ENCODE data around the gene GNS.
"Not testable (repeated sequence)": the region's sequence is repeated elsewhere in the genome, so short reads cannot be mapped to it uniquely, and the experiment has no call there.

GNS gene

DNA sequence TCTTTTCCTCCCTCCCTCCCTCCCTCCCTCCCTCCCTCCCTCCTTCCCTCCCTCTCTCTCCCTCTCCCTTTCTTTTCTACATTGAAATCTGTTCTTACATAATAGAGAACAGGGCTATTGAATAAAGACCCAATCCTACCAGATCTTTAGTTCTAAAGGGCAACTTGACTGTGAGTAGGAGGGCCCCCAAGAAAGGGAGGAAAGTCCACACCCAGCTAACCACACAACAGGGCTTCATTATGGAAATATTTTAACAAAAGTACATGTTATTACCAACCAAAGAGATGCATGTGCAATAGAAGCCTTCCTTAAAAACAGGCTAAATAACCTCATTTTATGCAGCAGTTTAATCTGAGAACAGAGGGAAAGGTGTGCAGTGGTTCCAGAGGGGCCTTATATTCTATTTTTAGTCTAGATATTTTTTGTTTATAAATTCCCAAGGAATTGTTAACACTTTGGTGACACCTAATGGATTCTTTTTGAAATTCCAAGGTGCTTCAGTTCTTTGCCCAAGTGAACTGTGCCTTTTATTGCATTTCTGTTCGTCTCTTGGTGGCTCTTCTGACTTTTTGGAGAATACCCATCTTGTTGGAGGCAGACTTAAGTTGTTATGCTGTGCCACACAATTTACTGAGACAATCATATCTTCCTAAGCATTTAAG is 63.0 kb downstream of the GNS start:
- DNase-seq (ENCODE audit: low read depth in 2 of 2), result no peak

DNA sequence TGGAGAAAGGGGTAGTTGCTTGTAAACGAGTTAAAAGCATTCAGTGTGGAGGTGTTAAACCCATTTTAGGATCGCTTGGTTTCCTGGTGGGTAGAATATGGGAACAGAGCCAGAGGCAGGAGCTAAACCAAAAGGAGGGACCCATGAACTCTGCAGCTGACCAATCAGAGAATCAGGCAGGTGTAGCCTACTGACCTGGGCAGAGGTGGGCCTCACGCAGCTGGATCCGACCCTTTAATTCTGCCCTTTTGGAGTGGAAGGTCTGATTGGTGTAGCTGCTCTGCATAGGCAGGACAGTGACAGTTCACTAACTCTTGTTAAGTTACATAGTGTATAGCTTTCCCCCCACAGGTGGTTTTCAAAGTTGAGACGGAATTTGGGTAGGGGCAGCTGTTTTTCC is 63.7 kb downstream of the GNS start:
- no peak for DNase-seq (ENCODE audit: low read depth in 2 of 2)

DNA sequence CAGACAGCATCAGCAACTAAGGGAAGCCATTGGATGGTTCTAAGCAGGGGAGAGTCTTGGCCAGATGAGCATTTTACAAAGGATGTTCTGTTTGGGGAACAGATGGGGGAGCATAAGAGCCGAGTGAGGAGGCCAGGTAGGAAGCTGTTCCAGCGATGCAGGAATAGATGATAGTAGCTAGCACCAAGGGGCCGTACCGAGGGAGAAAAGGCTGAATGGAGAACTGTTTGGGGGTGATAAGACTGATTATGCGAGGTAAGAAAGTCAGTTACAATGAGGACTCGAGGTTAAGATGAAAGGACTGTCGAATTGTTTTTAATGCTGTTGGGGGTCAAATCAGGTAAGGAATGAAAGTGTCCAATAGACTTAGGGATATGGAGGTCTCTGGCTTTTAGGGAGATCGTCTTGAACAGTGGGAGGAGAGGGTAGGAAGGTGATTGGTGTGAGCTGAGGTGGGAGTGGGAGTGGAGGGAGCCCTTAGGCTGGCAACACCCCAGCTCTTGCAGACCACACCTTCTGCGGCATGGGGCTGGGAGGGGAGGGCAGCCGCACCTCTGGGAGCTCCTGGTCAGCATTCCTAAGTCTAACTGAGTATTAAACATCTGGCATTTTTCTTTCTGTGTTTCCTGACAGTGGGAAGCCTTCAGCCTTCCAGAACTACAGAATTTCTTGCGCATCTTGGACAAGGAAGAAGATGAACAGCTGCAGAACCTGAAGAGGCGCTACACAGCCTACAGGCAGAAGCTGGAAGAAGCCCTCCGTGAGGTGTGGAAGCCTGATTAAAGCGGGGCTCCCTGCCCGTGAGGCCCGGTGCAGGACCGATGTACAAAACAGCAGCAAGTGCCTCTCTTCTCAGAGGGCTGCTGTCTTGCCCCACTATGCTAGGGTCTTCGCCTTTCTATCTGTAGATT is 64.8 kb downstream of the GNS start:
- DNase-seq (ENCODE audit: low read depth in 2 of 2), result no peak

- DNase-seq (ENCODE audit: low read depth in 2 of 2), result no peak
Measured at GRCh38 chr12:64691795-64692583, 67.2 kb downstream of the GNS start.

- no peak for DNase-seq (ENCODE audit: low read depth in 2 of 2)
Measured at GRCh38 chr12:64691227-64691794, 67.9 kb downstream of the GNS start.

DNA sequence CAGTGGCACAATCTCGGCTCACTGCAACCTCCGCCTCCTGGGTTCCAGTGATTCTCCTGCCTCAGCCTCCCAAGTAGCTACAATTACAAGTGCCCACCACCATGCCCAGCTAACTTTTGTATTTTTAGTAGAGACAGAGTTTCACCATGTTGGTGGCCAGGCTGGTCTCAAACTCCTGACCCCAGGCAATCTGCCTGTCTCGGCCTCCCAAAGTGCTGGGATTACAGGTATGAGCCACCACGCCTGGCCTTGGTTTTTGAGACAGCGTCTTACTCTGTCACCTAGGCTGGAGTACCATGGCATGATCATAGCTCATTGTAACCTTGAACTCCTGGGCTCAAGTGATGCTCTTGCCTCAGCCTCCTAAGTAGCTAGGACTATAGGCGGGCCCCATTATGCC is 69.0 kb downstream of the GNS start:
- not testable (repeated sequence) for DNase-seq (ENCODE audit: low read depth in 2 of 2)

GRCh38 chr12:64688715-64689114 is 70.5 kb downstream of the GNS start:
- DNase-seq (ENCODE audit: low read depth in 2 of 2), result no peak

DNA sequence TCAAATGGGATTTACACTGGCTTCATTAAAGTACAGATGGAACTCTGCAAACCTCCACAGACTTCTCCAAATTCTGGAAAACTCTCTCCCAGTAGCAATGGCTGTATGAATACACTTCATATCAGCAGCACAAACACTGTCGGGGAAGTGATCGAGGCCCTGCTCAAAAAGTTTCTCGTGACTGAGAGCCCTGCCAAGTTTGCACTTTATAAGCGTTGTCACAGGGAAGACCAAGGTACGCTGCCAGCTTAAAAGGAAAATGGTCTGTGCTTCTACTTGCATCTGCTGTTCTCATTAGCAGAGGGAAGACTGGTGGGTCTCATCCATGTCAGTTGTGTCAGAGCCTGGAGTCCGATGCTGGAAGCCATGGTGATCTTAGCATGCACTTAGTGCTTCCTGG is 71.0 kb downstream of the GNS start:
- no peak for DNase-seq (ENCODE audit: low read depth in 2 of 2)

GRCh38 chr12:64687816-64688215 is 71.4 kb downstream of the GNS start:
- no peak for DNase-seq (ENCODE audit: low read depth in 2 of 2)

DNA sequence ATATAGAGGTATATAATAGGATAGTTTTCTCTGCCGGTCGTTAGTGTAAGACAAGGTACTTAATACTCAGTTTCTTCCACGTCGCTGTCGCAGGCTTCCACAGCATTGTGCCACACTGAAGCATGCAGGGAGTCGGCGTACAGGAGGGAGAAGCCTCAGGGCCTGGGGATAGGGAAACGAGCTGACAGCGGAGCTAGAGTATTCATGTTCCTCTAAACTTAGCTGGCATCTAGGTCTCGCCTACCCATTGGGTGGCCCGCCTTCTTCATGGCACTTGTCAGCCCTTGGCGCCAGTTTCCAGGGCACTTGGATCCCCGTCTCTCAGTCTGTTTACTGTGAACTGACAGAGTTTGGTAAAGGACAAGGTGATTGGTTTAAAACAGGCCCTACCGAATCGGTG is 73.6 kb downstream of the GNS start:
- DNase-seq (ENCODE audit: low read depth in 2 of 2), result no peak

GRCh38 chr12:64685050-64685449 is 74.2 kb downstream of the GNS start:
- no peak for DNase-seq (ENCODE audit: low read depth in 2 of 2)

GRCh38 chr12:64683816-64684543 is 75.2 kb downstream of the GNS start:
- DNase-seq (ENCODE audit: low read depth in 2 of 2), result no peak

DNA sequence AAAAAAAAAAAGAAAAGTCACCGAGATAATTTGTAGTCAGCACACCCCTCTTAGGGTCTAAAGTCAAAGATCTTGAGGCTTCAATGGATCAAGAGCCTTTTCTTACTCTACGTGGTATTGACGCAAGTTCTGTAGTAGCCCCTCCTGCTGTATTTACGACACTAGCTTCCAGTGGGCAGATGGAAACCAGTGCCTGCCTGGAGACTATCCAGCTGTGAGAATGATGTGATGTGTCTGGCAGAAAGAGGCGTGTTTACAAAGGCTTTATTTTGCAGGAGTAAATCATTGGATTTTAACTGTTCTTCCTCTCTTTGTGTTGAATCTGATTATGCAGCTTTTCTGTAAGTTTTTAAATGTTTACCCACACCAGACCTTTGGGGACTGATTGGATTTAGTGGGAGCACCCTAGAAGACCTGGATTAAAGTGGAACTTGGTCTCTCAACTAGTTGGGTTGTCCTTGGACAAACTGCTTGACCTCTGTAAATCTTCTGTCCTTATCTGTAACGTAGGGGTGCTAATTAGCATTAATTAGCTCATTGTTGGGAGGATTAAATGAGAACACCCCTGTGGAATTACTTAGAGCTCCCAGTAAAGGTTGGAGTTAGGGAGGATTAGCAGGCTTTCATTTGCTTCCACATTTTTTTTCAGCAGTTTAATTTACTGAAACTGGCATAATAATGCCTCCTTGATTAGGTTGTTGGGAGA is 76.5 kb downstream of the GNS start:
- DNase-seq (ENCODE audit: low read depth in 2 of 2), result no peak

GRCh38 chr12:64681200-64682052 is 77.8 kb downstream of the GNS start:
- no peak for DNase-seq (ENCODE audit: low read depth in 2 of 2)

- DNase-seq (ENCODE audit: low read depth in 2 of 2), result no peak
Measured at GRCh38 chr12:64680235-64680634, 79.0 kb downstream of the GNS start.

GRCh38 chr12:64679487-64680001 is 79.7 kb downstream of the GNS start:
- no peak for DNase-seq (ENCODE audit: low read depth in 2 of 2)

- no peak for DNase-seq (ENCODE audit: low read depth in 2 of 2)
Measured at GRCh38 chr12:64678835-64679234, 80.4 kb downstream of the GNS start.

DNA sequence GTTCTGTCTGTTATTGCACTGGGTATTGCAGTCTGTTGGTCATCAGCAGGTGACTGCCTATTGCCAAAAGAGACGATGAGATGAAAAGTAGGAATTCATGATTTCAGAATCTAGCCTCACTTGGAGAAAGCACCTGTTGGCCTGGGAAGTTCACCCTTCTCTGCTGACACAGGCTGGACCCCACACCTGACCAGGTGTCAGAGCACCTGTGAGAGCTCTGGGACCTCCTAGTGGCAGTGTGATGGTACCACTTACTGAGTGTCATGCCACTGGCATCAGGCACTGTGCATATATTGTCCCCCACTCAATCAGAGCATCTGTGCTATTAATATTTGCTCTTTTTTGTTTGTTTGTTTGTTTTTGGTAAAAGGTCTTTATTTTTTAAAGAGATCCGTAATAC is 81.0 kb downstream of the GNS start:
- DNase-seq (ENCODE audit: low read depth in 2 of 2), result no peak

- DNase-seq (ENCODE audit: low read depth in 2 of 2), result no peak
Measured at GRCh38 chr12:64675795-64676194, 83.4 kb downstream of the GNS start.
